GM21367 (cell line): ENCODE data around the gene NCOR2.

Experiments
- ATAC-seq: cut with Tn5 transposase; IDR thresholded peaks from one replicate; pipeline ENCODE4 v1.9.1; 2021; ENCODE audit not compliant: unreplicated experiment

NCOR2 gene

DNA sequence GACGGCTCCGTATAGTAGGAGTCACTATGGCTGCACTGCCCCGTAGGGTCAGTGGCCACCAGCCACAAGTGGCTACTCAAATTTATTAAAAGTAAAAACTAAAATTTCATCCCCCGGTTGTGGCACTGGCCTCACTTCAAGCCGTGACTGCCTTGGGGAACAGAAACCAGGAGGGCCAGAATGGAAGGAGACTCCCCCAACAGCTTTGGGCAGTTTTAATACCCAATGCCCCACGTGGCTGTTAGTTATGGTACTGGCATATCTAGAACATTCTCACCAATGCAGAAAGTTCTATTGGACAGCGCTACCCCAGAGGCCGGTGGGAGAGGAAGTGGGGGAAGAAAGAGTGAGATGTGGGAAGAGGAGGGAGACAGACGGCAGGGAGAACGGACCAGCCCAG, 6.2 kb downstream of the NCOR2 start:
- no peak for ATAC-seq

DNA sequence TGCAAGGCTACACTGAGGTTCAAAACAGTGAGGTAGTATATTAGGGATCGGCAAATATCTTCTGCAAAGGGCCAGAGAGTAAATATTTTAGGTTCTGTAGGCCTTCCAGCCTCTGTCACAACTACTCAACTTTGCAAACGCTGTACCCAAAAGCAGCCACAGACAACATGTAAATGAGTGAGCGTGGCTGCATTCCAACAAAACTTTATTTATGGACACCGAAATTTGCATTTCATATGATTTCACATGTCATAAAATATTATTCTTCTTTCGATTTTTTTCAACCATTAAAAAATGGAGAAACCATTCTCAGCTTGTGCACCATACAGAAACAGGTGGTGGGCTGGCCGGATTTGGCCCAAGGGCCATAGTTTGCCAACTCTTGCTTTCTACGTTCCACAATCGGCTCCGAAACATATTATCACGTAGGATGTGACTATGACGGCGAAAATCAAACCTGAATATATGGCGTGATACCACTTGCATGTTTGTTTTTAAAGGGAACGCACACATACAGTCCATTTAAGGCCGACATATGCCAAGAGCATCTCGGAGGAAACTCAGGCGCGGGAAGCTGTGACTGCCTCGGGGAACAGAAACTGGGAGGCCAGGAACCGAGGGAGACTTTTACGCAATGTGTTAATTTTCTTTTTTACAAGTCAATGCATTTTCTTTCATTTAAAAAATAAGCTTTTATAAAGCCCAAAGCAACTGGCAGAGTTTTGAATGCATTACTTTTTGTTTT, 7.1 kb downstream of the NCOR2 start:
- ATAC-seq = no peak

DNA sequence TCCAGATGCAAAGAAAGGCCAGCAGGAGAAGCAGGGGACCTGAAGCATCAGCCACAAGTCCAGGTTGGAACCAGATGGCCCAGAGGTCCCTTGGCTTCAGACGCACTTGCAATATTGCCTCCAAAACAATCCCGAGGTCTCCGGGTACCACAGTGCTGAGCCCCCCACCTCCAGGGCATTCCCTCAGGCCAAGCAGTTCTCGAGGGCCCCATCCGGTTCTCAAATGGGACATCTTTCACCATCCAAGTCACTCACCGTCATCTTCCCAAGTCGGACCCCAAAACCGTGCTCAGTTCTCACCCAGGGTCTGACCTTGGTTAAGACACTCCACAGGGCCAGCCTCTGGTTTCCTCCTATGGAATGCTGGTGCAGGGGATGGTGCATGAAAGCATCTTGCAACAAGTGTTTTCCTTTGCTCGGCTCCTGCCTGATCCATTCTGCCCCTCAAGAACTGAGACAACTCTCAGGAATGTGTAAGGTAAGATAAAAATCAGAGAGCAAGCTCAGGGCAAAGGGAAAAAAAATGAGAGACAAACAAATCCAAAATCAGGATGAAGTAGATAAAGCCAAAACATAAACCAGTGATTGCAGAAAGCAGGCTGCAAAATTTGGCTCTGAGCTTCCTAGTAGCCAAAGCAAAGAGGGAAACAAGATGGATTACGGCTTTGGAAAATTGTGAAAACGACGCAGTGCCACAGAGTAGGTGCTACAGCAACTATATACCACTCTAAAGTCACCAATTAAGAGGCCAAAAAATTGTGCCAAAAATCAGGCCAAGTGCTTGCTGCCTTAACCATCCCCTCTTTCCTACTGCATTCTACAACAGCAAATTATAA, 8.0 kb downstream of the NCOR2 start:
- ATAC-seq = no peak

DNA sequence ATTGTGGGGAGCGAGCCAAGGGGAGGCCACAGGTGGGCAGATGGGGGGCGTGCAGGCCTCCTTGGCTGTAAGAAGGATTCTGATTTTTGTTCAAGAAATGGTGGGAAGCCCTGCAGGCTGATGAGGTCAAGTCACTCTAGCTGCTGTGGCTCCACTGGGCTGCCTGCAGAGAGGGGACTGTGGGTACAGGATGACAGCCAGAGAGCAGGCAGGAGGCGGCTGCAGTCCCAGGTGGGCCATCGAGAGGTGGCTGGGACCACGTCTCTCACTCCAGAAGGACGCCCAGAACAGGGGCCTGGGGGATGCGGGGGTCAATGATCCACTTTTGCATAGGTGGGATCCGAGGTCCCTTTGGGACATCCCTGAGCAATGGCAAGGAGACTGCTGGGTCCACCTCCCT, 9.1 kb downstream of the NCOR2 start:
- ATAC-seq = no peak

DNA sequence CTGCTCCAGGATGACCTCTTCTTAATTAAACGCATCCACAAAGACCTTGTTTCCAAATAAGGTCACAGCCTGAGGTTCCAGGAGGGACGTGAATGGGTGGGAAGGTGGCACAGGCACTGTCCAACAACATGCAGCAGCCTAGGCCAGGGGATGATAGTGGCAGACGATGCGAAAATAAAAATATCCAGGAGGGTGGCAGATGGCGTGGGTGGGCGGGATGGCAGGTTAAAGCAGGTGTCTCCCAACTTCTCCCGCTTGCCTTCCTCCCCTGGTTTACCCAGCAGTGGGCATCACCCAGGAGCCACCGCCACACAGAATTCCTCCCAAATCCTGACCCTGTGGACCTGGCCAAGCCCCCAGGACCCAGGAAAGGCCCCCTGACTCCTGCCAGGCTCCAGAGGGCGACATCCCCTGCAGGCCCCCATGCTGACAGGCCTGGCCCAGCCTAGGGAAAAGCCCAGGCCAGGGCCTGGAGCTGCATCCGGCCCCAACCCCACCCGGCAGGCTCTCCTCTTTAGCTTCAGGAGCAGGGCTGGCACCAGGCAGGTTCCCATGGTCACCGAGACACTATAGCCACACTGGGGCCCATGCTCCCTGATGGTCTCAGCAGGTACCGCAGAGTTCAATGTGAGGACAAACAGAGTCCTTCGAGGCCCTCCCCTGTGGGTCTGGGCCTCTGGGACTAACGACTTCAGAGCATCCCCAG, 9.7 kb downstream of the NCOR2 start:
- ATAC-seq = no peak

DNA sequence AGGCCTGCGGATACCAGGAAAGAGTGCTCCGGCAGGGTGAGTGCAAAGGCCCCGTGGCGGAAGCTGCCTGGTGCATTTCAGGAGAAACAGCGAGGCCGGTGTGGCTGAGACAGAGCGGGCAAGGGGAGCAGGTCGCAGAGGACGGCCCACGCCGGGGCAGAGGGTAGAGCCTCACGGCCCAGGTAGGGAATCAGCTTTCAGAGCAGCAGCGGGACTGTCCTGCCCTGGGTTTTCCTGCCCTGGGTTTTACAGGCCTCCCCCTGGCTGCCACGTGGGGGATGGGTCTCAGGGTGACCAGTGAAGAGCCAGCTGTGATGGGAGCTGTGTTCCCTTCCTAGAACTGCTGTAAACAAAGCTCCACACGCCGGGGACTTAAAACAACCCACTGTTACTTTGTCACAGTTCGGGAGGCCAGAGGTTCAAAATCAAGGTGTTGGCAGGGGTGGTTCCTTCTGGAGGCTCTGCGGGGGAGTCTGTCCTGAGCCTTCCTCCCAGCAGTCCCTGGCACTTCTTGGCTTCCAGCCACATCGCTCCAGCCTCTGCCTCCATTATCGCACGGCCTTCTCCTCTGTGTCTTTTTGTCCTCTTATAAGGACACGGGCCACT, 10.4 kb downstream of the NCOR2 start:
- ATAC-seq = no peak

DNA sequence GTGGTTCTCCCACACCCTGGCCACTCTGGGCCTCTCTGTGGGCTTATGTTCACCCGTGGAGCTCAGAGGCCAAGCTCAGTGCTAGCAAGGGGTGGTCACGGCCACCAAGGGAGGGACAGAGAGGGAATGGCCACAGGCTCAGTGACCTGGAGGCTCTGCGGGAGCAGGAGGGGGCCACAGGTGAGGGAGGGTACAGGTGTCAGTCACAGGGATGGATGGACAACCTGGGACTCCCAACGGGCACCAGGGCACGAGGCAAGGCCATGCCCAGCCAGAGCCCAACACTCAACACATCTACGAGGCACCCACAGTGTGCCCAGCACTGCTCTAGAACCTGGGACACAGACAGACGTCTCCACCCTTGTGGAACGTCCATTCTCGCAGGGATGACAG, 11.3 kb downstream of the NCOR2 start:
- no peak for ATAC-seq

DNA sequence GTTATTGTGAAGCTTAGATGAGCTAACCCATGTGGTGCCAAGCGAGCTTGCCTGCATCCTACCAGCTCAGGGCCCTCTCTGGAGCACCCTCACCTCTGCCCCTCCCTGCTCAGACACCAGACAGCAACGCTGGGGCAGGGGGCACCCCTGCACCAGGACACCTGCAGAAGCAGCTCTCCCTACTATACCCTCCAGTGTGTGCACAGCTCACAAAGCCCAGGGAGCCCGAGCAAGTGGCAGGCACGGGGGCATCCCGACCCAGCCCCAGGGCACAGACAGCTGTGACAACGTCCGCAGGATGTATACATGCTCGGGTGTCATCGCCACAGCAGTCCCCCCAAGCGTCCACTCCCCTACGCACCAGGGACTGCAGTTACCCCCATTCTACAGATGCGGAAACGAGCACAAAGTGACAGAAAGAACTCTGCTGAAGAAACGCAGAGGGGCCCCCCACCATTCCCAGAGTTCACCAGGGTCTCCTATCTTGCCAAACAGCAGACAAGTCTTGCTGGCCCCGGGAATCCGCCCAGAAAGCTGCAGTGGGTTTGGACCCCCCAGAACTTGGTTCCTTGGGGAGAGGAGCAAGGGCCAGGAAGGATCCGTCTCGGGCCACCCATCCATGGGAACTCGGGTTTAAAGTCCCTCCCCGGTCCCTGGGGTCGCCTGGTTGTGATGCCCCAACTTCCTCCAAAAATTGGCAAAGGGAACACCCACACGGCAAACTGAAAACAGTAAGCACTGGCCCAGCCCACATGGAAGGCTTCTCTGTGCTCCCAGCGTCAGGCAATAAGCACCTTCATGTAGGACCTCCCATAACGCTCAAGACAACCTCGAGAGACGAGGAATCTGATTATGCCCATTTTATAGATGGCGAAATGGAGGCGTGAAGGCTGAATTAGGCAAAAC, 12.0 kb downstream of the NCOR2 start:
- ATAC-seq = no peak

DNA sequence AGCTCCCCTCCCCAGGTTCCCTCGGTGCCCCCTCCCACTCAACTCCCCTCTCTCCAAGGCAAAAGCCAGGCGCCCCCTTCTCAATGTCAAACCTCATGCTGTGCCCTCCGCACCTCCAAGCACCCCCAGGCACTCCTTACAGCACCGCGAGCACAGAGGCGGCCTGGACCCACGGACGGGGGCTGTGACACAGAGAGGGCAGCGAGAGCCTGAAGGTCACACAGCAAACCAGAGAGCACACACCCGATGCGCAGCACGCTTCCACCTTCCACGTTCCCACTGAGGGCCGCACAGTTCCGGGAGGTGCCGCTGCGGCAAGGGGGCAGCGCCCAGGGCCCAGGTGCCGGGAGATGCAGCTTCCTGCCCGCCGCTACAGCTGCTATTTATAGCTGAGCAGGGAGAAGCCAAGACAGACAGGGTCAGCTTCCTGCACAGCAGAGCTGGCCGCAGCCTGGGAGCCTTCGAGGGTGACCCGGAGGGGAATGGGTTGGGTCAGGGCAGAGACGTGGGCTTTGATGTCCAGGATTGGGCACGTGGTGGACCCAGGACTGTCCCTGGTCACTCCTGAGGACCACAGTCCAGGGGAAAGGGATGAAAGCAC, 12.9 kb downstream of the NCOR2 start:
- no peak for ATAC-seq

DNA sequence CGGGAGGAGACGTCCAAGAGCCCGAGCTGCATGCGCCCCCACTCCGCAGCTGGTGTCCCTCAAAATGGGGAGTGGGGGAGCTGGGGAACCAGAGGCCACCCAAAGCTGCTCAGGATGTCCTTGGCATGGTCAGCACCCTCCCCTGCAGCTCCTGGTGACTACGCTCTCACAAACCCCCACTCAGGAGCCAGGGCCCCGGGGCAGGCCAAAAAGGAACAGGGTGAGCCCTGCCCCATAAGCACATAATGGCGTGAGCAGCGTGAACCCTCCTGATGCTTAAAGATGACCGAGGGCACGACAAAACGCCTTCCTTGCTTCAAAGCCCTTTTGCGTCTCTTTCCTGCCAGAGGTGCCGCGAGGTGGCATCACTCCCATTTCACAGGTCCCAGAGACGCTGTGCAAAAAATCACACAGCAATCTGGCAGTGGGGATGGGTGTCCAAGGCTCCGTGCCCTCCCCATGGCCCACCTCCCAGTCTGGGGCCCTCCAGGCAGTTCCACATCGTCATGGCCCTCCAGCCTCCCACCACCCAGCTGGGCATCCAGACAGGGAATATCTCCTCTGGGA, 13.5 kb downstream of the NCOR2 start:
- ATAC-seq = no peak

DNA sequence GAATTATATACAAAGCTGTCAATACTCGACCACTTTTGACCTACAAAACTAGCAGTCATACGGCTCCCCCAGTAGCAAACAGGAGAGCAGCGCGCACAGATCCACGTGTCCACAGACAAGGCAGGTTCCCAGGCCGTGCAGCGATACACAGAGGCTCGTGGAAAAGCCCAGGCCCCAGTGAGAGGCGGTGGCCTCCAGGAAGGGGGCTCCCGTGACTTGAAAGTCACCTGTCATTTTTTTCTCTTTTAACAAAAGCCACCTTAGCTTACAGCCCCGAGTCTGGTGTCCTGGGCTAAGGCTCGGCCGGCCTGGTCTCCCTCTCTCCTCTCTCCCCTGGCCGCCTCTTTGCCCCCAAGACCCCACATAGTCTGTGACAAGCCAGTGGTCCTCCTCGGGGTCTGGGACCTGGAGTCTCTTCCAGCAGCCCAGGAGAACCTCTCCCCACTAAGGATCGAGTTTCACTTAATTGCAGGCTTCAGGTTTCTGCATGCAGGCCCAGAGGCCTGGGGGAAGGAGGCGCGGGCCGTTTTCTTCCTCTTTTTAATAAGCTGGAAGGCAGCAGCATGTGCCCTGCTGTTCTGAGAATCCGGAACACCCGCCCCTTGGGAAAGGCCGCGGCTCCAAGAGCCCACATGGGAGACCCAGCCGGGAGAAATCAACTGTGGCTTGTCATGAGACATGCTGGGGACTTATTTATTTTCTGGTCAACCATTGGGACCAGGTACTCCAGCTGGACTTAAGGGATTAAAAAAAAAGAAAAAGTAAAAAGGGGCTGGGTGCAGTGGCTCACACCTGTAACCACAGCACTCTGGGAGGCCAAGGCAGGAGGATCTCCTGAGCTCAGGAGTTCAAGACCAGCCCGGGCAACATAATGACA, 15.9 kb downstream of the NCOR2 start:
- no peak for ATAC-seq

DNA sequence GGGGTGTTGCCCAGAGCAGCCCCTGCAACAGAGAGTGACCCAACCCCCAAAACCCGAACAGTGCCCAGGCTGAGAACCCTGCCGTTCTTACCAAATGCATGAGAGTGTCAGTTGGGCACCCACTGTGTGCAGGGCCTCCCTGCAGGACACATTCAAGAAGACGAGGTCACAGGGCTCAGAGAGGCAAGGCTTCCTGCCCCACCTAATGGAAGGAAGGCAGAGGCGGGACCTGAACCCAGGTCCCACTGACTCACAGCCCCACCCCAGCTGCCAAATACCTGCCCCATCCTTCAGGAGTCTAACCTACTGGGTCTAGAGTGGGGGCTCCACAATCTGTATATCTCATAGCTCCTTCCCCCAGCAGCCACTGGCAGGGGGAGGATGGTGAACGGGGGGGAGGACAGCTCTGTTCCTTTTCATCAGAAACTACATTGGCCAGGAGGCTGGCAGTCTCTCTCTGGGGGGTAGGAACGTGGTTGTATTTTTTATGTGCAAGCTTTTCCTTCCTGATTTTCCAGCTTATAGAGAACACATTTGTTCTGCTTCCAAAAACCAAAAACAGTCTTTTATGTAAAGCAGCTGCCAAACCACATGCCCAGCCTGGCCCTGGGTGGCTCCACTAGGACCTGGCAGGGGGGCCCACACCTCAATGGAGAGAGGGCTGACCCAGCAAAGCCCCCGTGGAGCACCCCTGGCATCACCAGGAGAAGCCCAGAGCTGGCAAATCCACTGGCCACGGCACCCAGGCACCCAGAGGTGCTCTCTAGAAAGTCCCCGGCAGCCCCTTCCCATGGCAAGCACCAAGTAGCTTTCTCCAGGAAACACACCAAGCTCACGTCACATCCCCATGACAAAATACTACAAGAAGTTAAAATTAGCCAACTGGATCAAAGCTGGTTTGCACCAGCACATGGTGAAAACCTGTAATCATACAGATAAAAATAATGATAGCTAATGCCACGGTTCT, 17.0 kb downstream of the NCOR2 start:
- no peak for ATAC-seq

DNA sequence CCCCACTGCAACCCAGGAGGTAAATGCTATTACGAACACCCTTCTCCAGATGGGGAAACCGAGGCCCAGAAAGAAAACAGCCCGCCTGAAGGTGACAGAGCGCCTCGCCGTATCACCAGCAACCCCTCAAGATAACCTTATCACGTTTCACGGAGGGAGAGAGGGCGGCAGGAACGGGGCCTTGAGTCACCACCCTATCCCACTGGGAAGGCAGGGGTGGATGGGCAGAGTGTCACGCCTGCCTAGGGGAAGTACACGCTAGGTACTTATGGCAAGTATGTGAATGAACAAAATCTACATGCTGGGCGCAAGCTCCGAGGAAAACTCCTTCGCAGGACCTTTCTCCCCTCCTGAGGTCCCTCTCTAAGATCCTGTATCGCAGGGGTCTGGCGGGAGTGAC, 17.8 kb downstream of the NCOR2 start:
- ATAC-seq = no peak

DNA sequence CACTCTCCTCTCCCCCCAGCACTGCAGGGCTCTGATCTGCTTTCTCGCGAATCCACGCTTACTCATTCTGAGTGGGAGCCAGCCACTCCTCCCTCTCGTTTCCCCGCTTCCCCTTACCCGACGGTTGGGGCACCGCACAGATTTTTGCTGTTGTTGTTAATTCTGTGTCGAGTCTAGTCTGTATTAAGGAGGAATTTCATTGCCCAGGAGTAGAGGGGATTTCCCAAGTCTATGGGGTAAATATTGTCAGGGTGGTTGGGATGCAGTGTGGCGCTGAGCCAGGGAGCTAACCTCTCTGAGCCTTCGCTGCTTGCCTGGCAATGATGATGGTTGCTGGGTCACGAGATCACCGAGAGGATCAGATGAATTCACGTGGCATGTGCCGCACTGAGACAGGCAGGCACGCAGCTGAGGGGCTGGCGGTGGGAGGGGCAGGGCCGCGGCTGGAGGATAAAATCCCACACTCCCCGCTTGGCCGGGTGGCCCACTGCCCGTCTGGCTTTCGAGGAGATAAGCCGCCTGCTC, 18.5 kb downstream of the NCOR2 start:
- no peak for ATAC-seq

DNA sequence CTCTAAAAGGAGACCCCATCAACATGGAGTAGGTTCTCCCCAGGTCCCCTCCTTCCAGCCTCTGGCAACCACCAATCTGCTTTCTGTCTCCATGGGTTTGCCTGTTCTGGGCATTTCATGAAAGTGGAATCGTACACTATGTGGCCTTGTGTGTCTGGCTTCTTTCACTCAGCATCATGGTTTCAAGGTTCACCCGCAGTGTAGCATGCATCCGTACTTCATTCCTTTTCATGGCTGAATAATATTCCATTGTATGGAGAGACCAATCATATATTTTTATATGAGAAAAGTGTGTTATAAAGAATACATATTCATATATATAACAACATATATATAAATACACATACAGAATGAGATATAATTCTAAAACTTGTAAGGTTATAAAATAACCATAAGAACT, 19.8 kb downstream of the NCOR2 start:
- no peak for ATAC-seq

DNA sequence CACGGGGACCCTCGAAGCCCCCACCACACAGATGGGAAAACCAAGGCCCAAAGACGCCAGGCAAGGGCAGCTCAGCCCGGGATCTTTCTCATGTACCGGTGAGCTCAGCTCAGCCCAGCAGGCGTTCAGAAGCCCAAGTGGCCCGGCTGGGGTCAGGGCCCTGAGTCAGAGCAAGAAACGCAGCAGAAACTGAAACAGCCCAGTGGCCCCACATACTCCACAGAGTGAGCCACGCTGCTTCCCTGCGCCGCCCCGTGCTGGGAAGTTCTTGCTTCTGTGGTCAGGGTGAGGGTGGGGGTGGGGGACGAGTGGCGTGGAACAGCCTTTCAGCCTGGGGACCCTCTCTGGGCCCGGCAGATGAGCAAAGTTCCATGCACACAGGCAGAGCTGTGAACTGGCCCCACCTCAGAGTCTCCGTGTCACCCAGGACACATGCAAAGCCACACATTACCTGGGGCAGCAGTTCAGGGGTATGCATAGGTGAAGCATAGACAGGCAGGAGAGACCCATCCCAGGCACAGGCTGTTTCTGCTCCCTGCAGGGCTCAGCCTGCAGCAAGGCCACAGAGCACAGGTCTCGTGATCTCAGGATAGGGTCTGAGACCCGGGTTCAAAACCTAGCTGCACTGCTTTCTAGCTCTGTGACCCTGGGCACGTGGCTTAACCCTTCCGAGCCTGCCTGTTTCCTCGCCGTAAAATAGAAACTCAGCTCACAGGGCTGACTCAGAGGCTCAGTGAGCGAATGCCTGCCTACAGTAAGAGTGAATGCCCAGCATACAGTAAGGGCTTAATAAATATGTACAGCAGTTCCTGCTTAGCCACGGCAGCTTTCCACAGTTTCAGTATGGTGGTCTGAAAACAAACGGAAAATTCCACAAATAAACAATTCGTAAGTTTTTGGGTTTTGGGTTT, 21.6 kb downstream of the NCOR2 start:
- peak; percentile 78 for ATAC-seq
